H1 (cell line): ENCODE results near the gene SV2C. TPM values are rescaled to one million over a fixed set of nuclear protein-coding genes. Genes with fewer than 3 reads are reported as not detected.

Source experiments
- CTCF ChIA-PET: fragments of 300-600 bp; sonication (Branson Sonifier 250); formaldehyde crosslinking; loops from one replicate; lab custom pipeline; 2021; ENCODE audit not compliant: partially characterized antibody; lab: Charles Lee
- POLR2A ChIA-PET: fragments of 300-600 bp; sonication (Branson Sonifier 250); formaldehyde crosslinking; loops from one replicate; lab custom pipeline; 2021; ENCODE audit warnings: inconsistent platforms; ENCODE audit not compliant: partially characterized antibody; lab: Charles Lee
- DNase-seq, 2 experiments: peaks; one replicate each; pipeline versions ENCODE4 v3.0.0 to v3.0.0-alpha.2; 2010 to 2022; ENCODE audit warnings: low spot score in 2 of 2, low read depth in 1 of 2, mixed read lengths in 1 of 2
- FAIRE-seq: peaks from 2 replicates; lab custom pipeline; 2011; peaks lifted over from hg19 to GRCh38; lab: Jason Lieb, UNC
- H2AFZ ChIP-seq: 2 replicates; pipeline ENCODE4 v1.8.1; 2012; ENCODE audit warnings: low read length, inconsistent platforms
- H2AK5ac ChIP-seq: 2 replicates; pipeline ENCODE4 v1.6.1; 2013; ENCODE audit warnings: low read depth, low read length
- H2BK120ac ChIP-seq: replicated peaks from 2 replicates; pipeline ENCODE3; 2013; ENCODE audit warnings: low read depth, low read length, inconsistent platforms
- H2BK12ac ChIP-seq: 2 replicates; pipeline ENCODE4 v1.6.1; 2013; ENCODE audit warnings: low read depth, low read length
- H2BK15ac ChIP-seq: 2 replicates; pipeline ENCODE4 v1.6.1; 2013; ENCODE audit warnings: low read length
- H2BK20ac ChIP-seq: 2 replicates; pipeline ENCODE4 v1.6.1; 2013; ENCODE audit warnings: low read length
- H2BK5ac ChIP-seq: 2 replicates; pipeline ENCODE4 v1.6.1; 2013; ENCODE audit warnings: low read depth, low read length
- H3K14ac ChIP-seq: 2 replicates; pipeline ENCODE4 v1.6.1; 2013; ENCODE audit warnings: inconsistent platforms; ENCODE audit not compliant: insufficient read length
- H3K18ac ChIP-seq: 2 replicates; pipeline ENCODE4 v1.6.1; 2013; ENCODE audit warnings: low read length; ENCODE audit errors: extremely low read depth
- H3K23ac ChIP-seq: 2 replicates; pipeline ENCODE4 v1.6.1; 2013; ENCODE audit warnings: inconsistent platforms; ENCODE audit not compliant: insufficient read length
- H3K23me2 ChIP-seq: 2 replicates; pipeline ENCODE4 v1.6.1; 2013; ENCODE audit warnings: low read depth, low read length
- H3K27ac ChIP-seq: 2 replicates; pipeline ENCODE4 v1.6.1; 2011; ENCODE audit warnings: low read depth, low read length, inconsistent platforms
- H3K27me3 ChIP-seq, 4 experiments: replicated peaks in 1 of 4; 1 replicate in 1 of 4; 2 replicates in 3 of 4; pipeline versions ENCODE4 v1.6.1 to v1.8.1; 2011 to 2013; ENCODE audit warnings: low read length in 3 of 4, mild to moderate bottlenecking in 3 of 4, inconsistent platforms in 2 of 4, mixed read lengths in 2 of 4, moderate library complexity in 1 of 4; ENCODE audit not compliant: control insufficient read depth in 3 of 4, insufficient read depth in 3 of 4; ENCODE audit errors: extremely low read depth in 1 of 4
- H3K36me3 ChIP-seq, 4 experiments: 2 replicates each; pipeline versions ENCODE4 v1.6.1 to v1.8.1; 2011 to 2013; ENCODE audit warnings: mild to moderate bottlenecking in 4 of 4, low read length in 3 of 4, moderate library complexity in 2 of 4, control low read depth in 1 of 4, inconsistent platforms in 1 of 4; ENCODE audit not compliant: insufficient read depth in 4 of 4, control insufficient read depth in 2 of 4
- H3K4ac ChIP-seq: replicated peaks from 2 replicates; pipeline ENCODE3; 2013; ENCODE audit warnings: low read length, low read depth, mixed read lengths, inconsistent platforms; ENCODE audit not compliant: insufficient read length
- H3K4me1 ChIP-seq, 4 experiments: replicated peaks in 1 of 4; 1 replicate in 1 of 4; 2 replicates in 3 of 4; pipeline versions ENCODE4 v1.6.1 to v1.8.1; 2011 to 2013; ENCODE audit warnings: low read length in 3 of 4, inconsistent platforms in 2 of 4, mixed read lengths in 1 of 4; ENCODE audit not compliant: insufficient read depth in 4 of 4, control insufficient read depth in 3 of 4
- H3K4me2 ChIP-seq, 2 experiments: 2 replicates each; pipeline versions ENCODE4 v1.6.1 to v1.8.1; 2011 to 2013; ENCODE audit warnings: low read depth in 2 of 2, low read length in 2 of 2, control low read depth in 1 of 2, inconsistent platforms in 1 of 2, mild to moderate bottlenecking in 1 of 2; ENCODE audit not compliant: insufficient read depth in 1 of 2
- H3K4me3 ChIP-seq, 4 experiments: fragments of 200-600, 300-600 bp in 1 of 4; sonication (generic), shearing (Covaris generic), sonication (Bioruptor Twin) in 1 of 4; 2 replicates each; pipeline versions ENCODE4 v1.5.1 to v1.8.1; 2011 to 2016; ENCODE audit warnings: low read length in 4 of 4, low read depth in 3 of 4, control low read depth in 2 of 4, inconsistent platforms in 2 of 4, mild to moderate bottlenecking in 2 of 4, mixed read lengths in 1 of 4, moderate library complexity in 1 of 4; ENCODE audit not compliant: insufficient read depth in 2 of 4; ENCODE audit errors: extremely low read depth in 1 of 4
- H3K56ac ChIP-seq: replicated peaks from 2 replicates; pipeline ENCODE3; 2013; ENCODE audit warnings: low read depth, mild to moderate bottlenecking, mixed read lengths, low read length, inconsistent platforms; ENCODE audit not compliant: insufficient read length
- H3K79me1 ChIP-seq: 2 replicates; pipeline ENCODE4 v1.6.1; 2013; ENCODE audit warnings: low read depth, low read length, control low read depth
- H3K79me2 ChIP-seq, 2 experiments: 2 replicates each; pipeline versions ENCODE4 v1.6.1 to v1.8.1; 2012 to 2013; ENCODE audit warnings: low read length in 2 of 2, mild to moderate bottlenecking in 2 of 2, inconsistent platforms in 1 of 2; ENCODE audit not compliant: insufficient read depth in 2 of 2, control insufficient read depth in 1 of 2
- H3K9ac ChIP-seq, 4 experiments: replicated peaks in 1 of 4; 1 replicate in 1 of 4; 2 replicates in 3 of 4; pipeline versions ENCODE4 v1.6.1 to v1.8.1; 2011 to 2013; ENCODE audit warnings: low read depth in 3 of 4, low read length in 3 of 4, control low read depth in 2 of 4, mild to moderate bottlenecking in 2 of 4, moderate library complexity in 2 of 4, inconsistent platforms in 1 of 4; ENCODE audit errors: extremely low read depth in 1 of 4
- H3K9me3 ChIP-seq, 2 experiments: 2 replicates each; pipeline versions ENCODE4 v1.6.1 to v1.8.1; 2012 to 2013; ENCODE audit warnings: mild to moderate bottlenecking in 2 of 2, moderate library complexity in 2 of 2, control low read depth in 1 of 2, inconsistent platforms in 1 of 2, low read depth in 1 of 2, low read length in 1 of 2, mixed read lengths in 1 of 2; ENCODE audit not compliant: insufficient read depth in 2 of 2
- H4K20me1 ChIP-seq, 2 experiments: replicated peaks in 1 of 2; 2 replicates each; pipeline versions ENCODE3 to v1.8.1; 2011 to 2013; ENCODE audit warnings: inconsistent platforms in 2 of 2, low read length in 2 of 2, mild to moderate bottlenecking in 1 of 2; ENCODE audit not compliant: insufficient read depth in 2 of 2, control insufficient read depth in 1 of 2
- H4K5ac ChIP-seq: 2 replicates; pipeline ENCODE4 v1.6.1; 2013; ENCODE audit warnings: low read length, low read depth, mixed read lengths, inconsistent platforms; ENCODE audit not compliant: insufficient read length
- H4K8ac ChIP-seq: 2 replicates; pipeline ENCODE4 v1.8.0; 2013; ENCODE audit warnings: mild to moderate bottlenecking, moderate library complexity, low read length, inconsistent platforms; ENCODE audit not compliant: insufficient read depth; ENCODE audit errors: extremely low read depth
- H4K91ac ChIP-seq: replicated peaks from 2 replicates; pipeline ENCODE3; 2013; ENCODE audit warnings: low read length, mixed read lengths, inconsistent platforms; ENCODE audit not compliant: insufficient read length
- FOSL1 ChIP-seq: IDR thresholded peaks from 2 replicates; pipeline ENCODE4 v1.6.1; 2011; ENCODE audit warnings: mild to moderate bottlenecking, low read depth, low read length, moderate library complexity; ENCODE audit not compliant: insufficient read depth
- WGBS, 2 experiments: shearing (Covaris generic) in 1 of 2; methylation state at CpG; one replicate each; pipeline versions ENCODE4 v1.1.6 to v1.1.7; 2013 to 2015; ENCODE audit warnings: low lambda C conversion rate in 2 of 2, mixed read lengths in 2 of 2, inconsistent platforms in 1 of 2, low coverage in 1 of 2, missing lambda C conversion rate in 1 of 2; ENCODE audit not compliant: insufficient replicate concordance in 2 of 2, insufficient coverage in 1 of 2, insufficient read length in 1 of 2; ENCODE audit errors: extremely low coverage in 1 of 2, missing lambda C conversion rate in 1 of 2; 5-methylcytosine and 5-hydroxymethylcytosine counted together
- polyA plus RNA-seq, 7 experiments: library from polyadenylated mRNA; depleted of rRNA in 3 of 7; stranded (reverse) in 5 of 7; unstranded in 2 of 7; fragments of >200 nt in 5 of 7; fragments of 200-250 nt in 2 of 7; gene quantifications; 1 replicate in 5 of 7; 2 replicates in 1 of 7; 4 replicates in 1 of 7; pipeline versions ENCODE4 v1.2.1 to v1.2.3, GENCODE V29; 2011 to 2013; ENCODE audit warnings: missing spikeins in 2 of 7, mixed read lengths in 2 of 7
- total RNA-seq: library from RNA; stranded (reverse); fragmentation: NEBNext Ultra II Directional; extraction: Animal tissue kit (Norgen Biotek cat#: 25700); gene quantifications from 2 replicates; pipeline ENCODE4 v1.2.1, GENCODE V29; 2021

SV2C gene
- total and polyA plus RNA-seq, 2 of the 8 experiments (the other 6 are each of a cell fraction or from before 2014, with no cell fraction given) = 0.08 to 0.24 TPM

- Histone ChIP-seq H4K91ac (no peak overlapping the region), H3K56ac (no peak overlapping the region), H3K4me3 (no peak overlapping the region), H2BK20ac (no peak overlapping the region), H3K27ac (no peak overlapping the region), H4K5ac (no peak overlapping the region), H3K36me3 (no peaks in the 10 kb centered on the region), H3K23me2 (peaks cover 11% of the 10 kb centered on the region; the same call in 1 of the 2 replicates), H2BK12ac (no peak overlapping the region), H3K14ac (no peak overlapping the region), H3K4ac (no peak overlapping the region), H3K9ac (no peak overlapping the region), H3K79me1 (no peaks in the 10 kb centered on the region), H3K18ac (no peak overlapping the region), H3K4me1 (no peaks in the 10 kb centered on the region; a peak in 1 of 7 replicates), H3K23ac (no peak overlapping the region), H4K20me1 (peaks cover 0 to 8% of the 10 kb centered on the region in 2 experiments), H2BK5ac (no peak overlapping the region), H2AFZ (no peak overlapping the region), H3K4me2 (no peak overlapping the region), H2BK15ac (no peak overlapping the region), H2BK120ac (no peak overlapping the region), H3K27me3 (no peaks in the 10 kb centered on the region), H4K8ac (no peak overlapping the region), H3K79me2 (no peaks in the 10 kb centered on the region), H2AK5ac (no peak overlapping the region), H3K9me3 (no peaks in the 10 kb centered on the region)
- WGBS, 2 experiments = 27% methylated on average over 8 of the region's 8 CpGs; no CpG with 5 or more reads in 1 of the 2 experiments
- ChIA-PET POLR2A (no interaction called here), CTCF (interaction anchor here (0.5 to 2.7 kb wide), 42 partner anchors 8 to 520 kb away, joined by 3 to 14 read pairs (median 4); no protein-coding TSS in a partner anchor)
- peak; percentile 78 for FAIRE-seq
- peak in 1 of 2 experiments; percentile 60 for DNase-seq
- TF ChIP-seq FOSL1 = no peak
Measured at GRCh38 chr5:76256116-76256889, 173.1 kb downstream of the SV2C start.
